ENCODE measurements around the gene ZNF652. TPM values are rescaled to one million over a fixed set of nuclear protein-coding genes. Genes with fewer than 3 reads are reported as not detected.
"Not testable (repeated sequence)": the region's sequence is repeated elsewhere in the genome, so short reads cannot be mapped to it uniquely, and the experiment has no call there.

ZNF652 gene
- total RNA-seq, 1 experiment from 2014 or later: 92.6 TPM

- DNase-seq: peak; percentile 31 to 41
- Histone ChIP-seq H3K9me3 (no peaks in the 10 kb centered on the region), H3K4me3 (ENCODE audit: low read depth, low read length) (no peak overlapping the region), H3K36me3 (ENCODE audit: control insufficient read depth, insufficient read depth, low read length) (no peaks in the 10 kb centered on the region), H3K4me1 (peaks cover 9% of the 10 kb centered on the region), H3K27me3 (replicated peaks; ENCODE audit: control insufficient read depth, insufficient read depth, low read length) (no peaks in the 10 kb centered on the region)
- Mint-ChIP-seq H3K27me3 (ENCODE audit: insufficient read depth, unreplicated experiment) (no peaks in the 10 kb centered on the region), H3K27ac (ENCODE audit: unreplicated experiment) (no peak overlapping the region), H3K4me1 (ENCODE audit: low read depth, unreplicated experiment) (peaks cover 6% of the 10 kb centered on the region), H3K4me3 (ENCODE audit: unreplicated experiment) (no peak overlapping the region), H3K36me3 (ENCODE audit: insufficient read depth, unreplicated experiment) (no peaks in the 10 kb centered on the region), H3K9me3 (ENCODE audit: unreplicated experiment) (no peaks in the 10 kb centered on the region)
- BruUV-seq (replicated peaks): no TSS peak
- intact Hi-C loops (cut with micrococcal nuclease; ENCODE audit: unreplicated experiment): loop anchor here (1.0 kb wide), 1 partner anchor 26 kb away; no protein-coding TSS in a partner anchor
- TF ChIP-seq CTCF (IDR thresholded peaks at IDR 0.05; ENCODE audit: insufficient read depth in 1 of 2, low read depth in 1 of 2, low read length in 1 of 2, severe bottlenecking in 1 of 2, unreplicated experiment in 1 of 2): no peak
- CTCF ChIA-PET: interaction anchor here (0.7 to 1.4 kb wide), 2 partner anchors 13 to 835 kb away, joined by 3 to 4 read pairs; no protein-coding TSS in a partner anchor
- POLR2A ChIA-PET: interaction anchor here (1.1 kb wide), 1 partner anchor 45 kb away, joined by 3 read pairs; the partner anchor contains the start of gene PHB1
Measured at GRCh38 chr17:49369760-49370159, 7.7 kb upstream of the ZNF652 start.

- BruUV-seq (replicated peaks): no TSS peak
- no peaks in the 10 kb centered on the region for H3K9me3 Mint-ChIP-seq (ENCODE audit: unreplicated experiment)
- ChIA-PET CTCF (interaction anchor here (0.6 to 1.9 kb wide), 6 partner anchors 45 to 836 kb away, joined by 3 to 11 read pairs (median 6); partner anchors contain the start of gene PHB1), POLR2A (interaction anchor here (1.1 kb wide), 1 partner anchor 45 kb away, joined by 3 read pairs; the partner anchor contains the start of gene PHB1)
- DNase-seq: peak in 1 of 2 experiments; percentile 17
- H3K36me3 ChIP-seq (ENCODE audit: control insufficient read depth, insufficient read depth, low read length): no peaks in the 10 kb centered on the region
- intact Hi-C loops (cut with micrococcal nuclease; ENCODE audit: unreplicated experiment): no loop called here
- no peak overlapping the region for H3K4me3 Mint-ChIP-seq (ENCODE audit: unreplicated experiment)
- H3K27me3 Mint-ChIP-seq (ENCODE audit: insufficient read depth, unreplicated experiment): no peaks in the 10 kb centered on the region
- no peaks in the 10 kb centered on the region for H3K36me3 Mint-ChIP-seq (ENCODE audit: insufficient read depth, unreplicated experiment)
- TF ChIP-seq CTCF (IDR thresholded peaks at IDR 0.05; ENCODE audit: insufficient read depth in 1 of 2, low read depth in 1 of 2, low read length in 1 of 2, severe bottlenecking in 1 of 2, unreplicated experiment in 1 of 2): no peak
- no peak overlapping the region for H3K27ac Mint-ChIP-seq (ENCODE audit: unreplicated experiment)
- no peaks in the 10 kb centered on the region for H3K27me3 ChIP-seq (replicated peaks; ENCODE audit: control insufficient read depth, insufficient read depth, low read length)
- H3K9me3 ChIP-seq: no peaks in the 10 kb centered on the region
- no peak overlapping the region for H3K4me3 ChIP-seq (ENCODE audit: low read depth, low read length)
- peaks cover 9% of the 10 kb centered on the region for H3K4me1 ChIP-seq
- peaks cover 6% of the 10 kb centered on the region for H3K4me1 Mint-ChIP-seq (ENCODE audit: low read depth, unreplicated experiment)
Measured at GRCh38 chr17:49369089-49369488, 7.0 kb upstream of the ZNF652 start.

GRCh38 chr17:49365667-49366066 lies 3.6 kb upstream of the ZNF652 start:
- H3K4me1 Mint-ChIP-seq (ENCODE audit: low read depth, unreplicated experiment): peaks cover 9% of the 10 kb centered on the region
- intact Hi-C loops (cut with micrococcal nuclease; ENCODE audit: unreplicated experiment): loop anchor here (1.0 kb wide), 1 partner anchor 30 kb away; no protein-coding TSS in a partner anchor
- H3K9me3 ChIP-seq: no peaks in the 10 kb centered on the region
- ChIA-PET CTCF (interaction anchor here (0.6 to 1.3 kb wide), 8 partner anchors 26 to 338 kb away, joined by 3 to 4 read pairs (median 3); no protein-coding TSS in a partner anchor), POLR2A (no interaction called here)
- H3K4me3 Mint-ChIP-seq (ENCODE audit: unreplicated experiment): no peak overlapping the region
- H3K36me3 Mint-ChIP-seq (ENCODE audit: insufficient read depth, unreplicated experiment): peaks cover 14% of the 10 kb centered on the region
- H3K27me3 ChIP-seq (replicated peaks; ENCODE audit: control insufficient read depth, insufficient read depth, low read length): no peaks in the 10 kb centered on the region
- H3K36me3 ChIP-seq (ENCODE audit: control insufficient read depth, insufficient read depth, low read length): no peaks in the 10 kb centered on the region
- no TSS peak for BruUV-seq (replicated peaks)
- peak; percentile 69 to 71 for DNase-seq
- H3K27ac Mint-ChIP-seq (ENCODE audit: unreplicated experiment): no peak overlapping the region
- no peak overlapping the region for H3K4me3 ChIP-seq (ENCODE audit: low read depth, low read length)
- TF ChIP-seq CTCF (IDR thresholded peaks at IDR 0.05; ENCODE audit: insufficient read depth in 1 of 2, low read depth in 1 of 2, low read length in 1 of 2, severe bottlenecking in 1 of 2, unreplicated experiment in 1 of 2): peak; percentile 22 to 66
- H3K4me1 ChIP-seq: peaks cover 9% of the 10 kb centered on the region
- H3K9me3 Mint-ChIP-seq (ENCODE audit: unreplicated experiment): no peaks in the 10 kb centered on the region
- H3K27me3 Mint-ChIP-seq (ENCODE audit: insufficient read depth, unreplicated experiment): no peaks in the 10 kb centered on the region

GRCh38 chr17:49365126-49365525 lies 3.1 kb upstream of the ZNF652 start:
- DNase-seq: peak in 1 of 2 experiments; percentile 25
- BruUV-seq (replicated peaks); H3K4me3 ChIP-seq (ENCODE audit: low read depth, low read length); H3K9me3 ChIP-seq; H3K4me3 Mint-ChIP-seq (ENCODE audit: unreplicated experiment); H3K27me3 Mint-ChIP-seq (ENCODE audit: insufficient read depth, unreplicated experiment); H3K27me3 ChIP-seq (replicated peaks; ENCODE audit: control insufficient read depth, insufficient read depth, low read length); H3K36me3 ChIP-seq (ENCODE audit: control insufficient read depth, insufficient read depth, low read length); H3K27ac Mint-ChIP-seq (ENCODE audit: unreplicated experiment); H3K9me3 Mint-ChIP-seq (ENCODE audit: unreplicated experiment): not testable (repeated sequence)
- POLR2A ChIA-PET: interaction anchor here (0.5 kb wide), 1 partner anchor 432 kb away, joined by 3 read pairs; no protein-coding TSS in a partner anchor
- CTCF ChIA-PET: interaction anchor here (0.7 to 1.3 kb wide), 7 partner anchors 26 to 75 kb away, joined by 3 to 4 read pairs (median 3); no protein-coding TSS in a partner anchor
- intact Hi-C loops (cut with micrococcal nuclease; ENCODE audit: unreplicated experiment): loop anchor here (1.0 kb wide), 1 partner anchor 30 kb away; no protein-coding TSS in a partner anchor
- H3K4me1 ChIP-seq: peaks cover 15% of the 10 kb centered on the region
- Mint-ChIP-seq H3K4me1 (ENCODE audit: low read depth, unreplicated experiment) (peaks cover 13% of the 10 kb centered on the region), H3K36me3 (ENCODE audit: insufficient read depth, unreplicated experiment) (peaks cover 14% of the 10 kb centered on the region)
